ENCODE data around the gene PTPRJ. TPM values are rescaled to one million over a fixed set of nuclear protein-coding genes. Genes with fewer than 3 reads are reported as not detected.

Gene PTPRJ
- total and polyA plus RNA-seq, 9 of the 15 experiments (the other 6 are each of a cell fraction or from before 2014, with no cell fraction given) = 0.56 to 10.7 (median 4.8) TPM

DNA sequence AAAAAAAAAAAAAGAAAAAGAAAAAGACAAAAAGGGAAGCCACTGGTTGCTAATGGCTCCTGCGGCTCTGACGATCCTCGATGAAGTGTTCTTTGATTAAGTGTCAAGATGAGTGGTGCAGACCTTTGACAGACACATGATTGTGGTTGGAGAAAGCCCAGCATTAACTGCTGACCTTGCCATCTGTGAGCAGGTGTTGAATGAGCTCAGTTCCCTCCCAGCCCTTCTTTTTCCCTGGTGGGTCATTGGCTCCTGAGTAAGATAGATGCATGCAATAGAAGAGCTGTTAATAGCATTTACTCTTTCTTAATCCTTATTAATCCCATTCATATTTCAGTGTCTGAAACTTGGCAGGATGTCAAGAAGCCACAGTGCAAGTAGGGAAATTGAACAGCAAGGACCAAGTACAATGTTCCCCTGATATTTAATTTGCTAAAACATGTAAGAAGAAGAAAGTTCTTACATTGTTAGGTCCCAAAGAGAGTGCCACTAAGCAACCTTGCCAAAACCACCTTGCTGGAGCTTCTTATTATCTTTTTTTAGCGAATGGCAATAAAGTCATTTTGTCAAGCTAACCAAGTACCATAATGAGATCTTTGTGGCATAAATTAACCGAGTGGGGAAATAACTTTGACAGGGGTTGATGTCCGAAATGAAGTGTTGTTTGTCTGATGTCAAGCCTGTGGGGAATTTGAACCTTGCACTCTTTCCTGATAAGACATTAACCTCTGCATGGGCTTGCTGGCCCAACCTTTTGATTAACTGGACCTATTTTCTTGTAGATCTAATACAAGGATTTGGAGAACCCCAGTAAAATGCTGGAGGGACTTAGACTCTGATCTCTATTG, 113.7 kb downstream of the PTPRJ start (continued):
- TF ChIP-seq SLC30A9 (CRISPR knock-in tag; IDR thresholded peaks at IDR 0.05) (no peak), ARID2 (IDR thresholded peaks at IDR 0.05) (no peak), POLR2A (conservative IDR thresholded peaks at IDR 0.05) (no peak), MEF2D (tag; conservative IDR thresholded peaks at IDR 0.05; ENCODE audit: low read depth) (no peak), ZNF124 (CRISPR knock-in tag; IDR thresholded peaks at IDR 0.05) (no peak), ESRRA (IDR thresholded peaks at IDR 0.05; ENCODE audit: borderline replicate concordance, low read depth) (no peak), PHTF2 (CRISPR knock-in tag; IDR thresholded peaks at IDR 0.05) (no peak), MYBL2 (IDR thresholded peaks at IDR 0.05; ENCODE audit: low read depth) (no peak), MYBL2 (CRISPR knock-in tag; IDR thresholded peaks at IDR 0.05; ENCODE audit: borderline replicate concordance) (no peak), ZNF133 (CRISPR knock-in tag; IDR thresholded peaks at IDR 0.05) (no peak)
- TF ChIP-seq, protein P1, sequence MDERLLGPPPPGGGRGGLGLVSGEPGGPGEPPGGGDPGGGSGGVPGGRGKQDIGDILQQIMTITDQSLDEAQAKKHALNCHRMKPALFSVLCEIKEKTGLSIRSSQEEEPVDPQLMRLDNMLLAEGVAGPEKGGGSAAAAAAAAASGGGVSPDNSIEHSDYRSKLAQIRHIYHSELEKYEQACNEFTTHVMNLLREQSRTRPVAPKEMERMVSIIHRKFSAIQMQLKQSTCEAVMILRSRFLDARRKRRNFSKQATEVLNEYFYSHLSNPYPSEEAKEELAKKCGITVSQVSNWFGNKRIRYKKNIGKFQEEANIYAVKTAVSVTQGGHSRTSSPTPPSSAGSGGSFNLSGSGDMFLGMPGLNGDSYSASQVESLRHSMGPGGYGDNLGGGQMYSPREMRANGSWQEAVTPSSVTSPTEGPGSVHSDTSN (CRISPR knock-in tag; IDR thresholded peaks at IDR 0.05; ENCODE audit: low read depth) = no peak
- TF ChIP-seq, protein P1 (tag; conservative IDR thresholded peaks at IDR 0.05; ENCODE audit: low read depth) = peak; percentile 79
- TF ChIP-seq, protein P2, sequence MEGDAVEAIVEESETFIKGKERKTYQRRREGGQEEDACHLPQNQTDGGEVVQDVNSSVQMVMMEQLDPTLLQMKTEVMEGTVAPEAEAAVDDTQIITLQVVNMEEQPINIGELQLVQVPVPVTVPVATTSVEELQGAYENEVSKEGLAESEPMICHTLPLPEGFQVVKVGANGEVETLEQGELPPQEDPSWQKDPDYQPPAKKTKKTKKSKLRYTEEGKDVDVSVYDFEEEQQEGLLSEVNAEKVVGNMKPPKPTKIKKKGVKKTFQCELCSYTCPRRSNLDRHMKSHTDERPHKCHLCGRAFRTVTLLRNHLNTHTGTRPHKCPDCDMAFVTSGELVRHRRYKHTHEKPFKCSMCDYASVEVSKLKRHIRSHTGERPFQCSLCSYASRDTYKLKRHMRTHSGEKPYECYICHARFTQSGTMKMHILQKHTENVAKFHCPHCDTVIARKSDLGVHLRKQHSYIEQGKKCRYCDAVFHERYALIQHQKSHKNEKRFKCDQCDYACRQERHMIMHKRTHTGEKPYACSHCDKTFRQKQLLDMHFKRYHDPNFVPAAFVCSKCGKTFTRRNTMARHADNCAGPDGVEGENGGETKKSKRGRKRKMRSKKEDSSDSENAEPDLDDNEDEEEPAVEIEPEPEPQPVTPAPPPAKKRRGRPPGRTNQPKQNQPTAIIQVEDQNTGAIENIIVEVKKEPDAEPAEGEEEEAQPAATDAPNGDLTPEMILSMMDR (IDR thresholded peaks at IDR 0.05 in 2 of 3, conservative IDR thresholded peaks at IDR 0.05 in 1 of 3; ENCODE audit: insufficient read depth in 2 of 3, low read depth in 1 of 3, low read length in 3 of 3) = no peak
- TF ChIP-seq, protein P3, sequence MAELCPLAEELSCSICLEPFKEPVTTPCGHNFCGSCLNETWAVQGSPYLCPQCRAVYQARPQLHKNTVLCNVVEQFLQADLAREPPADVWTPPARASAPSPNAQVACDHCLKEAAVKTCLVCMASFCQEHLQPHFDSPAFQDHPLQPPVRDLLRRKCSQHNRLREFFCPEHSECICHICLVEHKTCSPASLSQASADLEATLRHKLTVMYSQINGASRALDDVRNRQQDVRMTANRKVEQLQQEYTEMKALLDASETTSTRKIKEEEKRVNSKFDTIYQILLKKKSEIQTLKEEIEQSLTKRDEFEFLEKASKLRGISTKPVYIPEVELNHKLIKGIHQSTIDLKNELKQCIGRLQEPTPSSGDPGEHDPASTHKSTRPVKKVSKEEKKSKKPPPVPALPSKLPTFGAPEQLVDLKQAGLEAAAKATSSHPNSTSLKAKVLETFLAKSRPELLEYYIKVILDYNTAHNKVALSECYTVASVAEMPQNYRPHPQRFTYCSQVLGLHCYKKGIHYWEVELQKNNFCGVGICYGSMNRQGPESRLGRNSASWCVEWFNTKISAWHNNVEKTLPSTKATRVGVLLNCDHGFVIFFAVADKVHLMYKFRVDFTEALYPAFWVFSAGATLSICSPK (IDR thresholded peaks at IDR 0.05; ENCODE audit: borderline replicate concordance) = no peak

All from K562 (cell line).